Parathyroid adenoma (tissue), 2 donors: ENCODE results near the gene BANP.

ENCODE experiments used
- H2AFZ ChIP-seq: fragments of 300-600 bp; sonication (generic); one replicate; pipeline ENCODE4 v1.7.0; 2017; ENCODE audit warnings: antibody characterized with exemption, mild to moderate bottlenecking
- H3K27ac ChIP-seq: fragments of 300-600 bp; sonication (generic); one replicate; pipeline ENCODE4 v1.7.0; 2017
- H3K27me3 ChIP-seq: fragments of 300-600 bp; sonication (generic); one replicate; pipeline ENCODE4 v1.7.0; 2017; ENCODE audit warnings: low read length; ENCODE audit not compliant: control insufficient read depth, insufficient read depth
- H3K36me3 ChIP-seq: fragments of 300-600 bp; sonication (generic); one replicate; pipeline ENCODE4 v1.7.0; 2017; ENCODE audit warnings: low read length; ENCODE audit not compliant: control insufficient read depth, insufficient read depth
- H3K4me1 ChIP-seq: fragments of 300-600 bp; sonication (generic); one replicate; pipeline ENCODE4 v1.7.0; 2017; ENCODE audit warnings: control low read depth
- H3K4me2 ChIP-seq: fragments of 300-600 bp; sonication (generic); one replicate; pipeline ENCODE4 v1.7.0; 2017; ENCODE audit warnings: low read length
- H3K4me3 ChIP-seq: fragments of 300-600 bp; sonication (generic); one replicate; pipeline ENCODE4 v1.7.0; 2017; ENCODE audit warnings: low read depth, low read length
- H3K79me2 ChIP-seq: fragments of 300-600 bp; sonication (generic); one replicate; pipeline ENCODE4 v1.7.0; 2017; ENCODE audit warnings: control low read depth
- H3K9ac ChIP-seq: fragments of 300-600 bp; sonication (generic); one replicate; pipeline ENCODE4 v1.7.0; 2017; ENCODE audit warnings: mild to moderate bottlenecking
- H3K9me3 ChIP-seq: fragments of 300-600 bp; sonication (generic); one replicate; pipeline ENCODE4 v1.7.0; 2017; ENCODE audit warnings: low read length; ENCODE audit not compliant: control insufficient read depth
- TF ChIP-seq, protein P1 (sequence below): fragments of 300-600 bp; sonication (generic); IDR thresholded peaks from one replicate; pipeline ENCODE4 v1.7.0; 2017; ENCODE audit warnings: antibody characterized with exemption, mild to moderate bottlenecking
- donor health status: primary hyperparathyroidism.

BANP gene

GRCh38 chr16:87914812-87915211 lies 36.4 kb upstream of the BANP start:
- no peak overlapping the region for H3K4me3 ChIP-seq
- TF ChIP-seq, protein P1, sequence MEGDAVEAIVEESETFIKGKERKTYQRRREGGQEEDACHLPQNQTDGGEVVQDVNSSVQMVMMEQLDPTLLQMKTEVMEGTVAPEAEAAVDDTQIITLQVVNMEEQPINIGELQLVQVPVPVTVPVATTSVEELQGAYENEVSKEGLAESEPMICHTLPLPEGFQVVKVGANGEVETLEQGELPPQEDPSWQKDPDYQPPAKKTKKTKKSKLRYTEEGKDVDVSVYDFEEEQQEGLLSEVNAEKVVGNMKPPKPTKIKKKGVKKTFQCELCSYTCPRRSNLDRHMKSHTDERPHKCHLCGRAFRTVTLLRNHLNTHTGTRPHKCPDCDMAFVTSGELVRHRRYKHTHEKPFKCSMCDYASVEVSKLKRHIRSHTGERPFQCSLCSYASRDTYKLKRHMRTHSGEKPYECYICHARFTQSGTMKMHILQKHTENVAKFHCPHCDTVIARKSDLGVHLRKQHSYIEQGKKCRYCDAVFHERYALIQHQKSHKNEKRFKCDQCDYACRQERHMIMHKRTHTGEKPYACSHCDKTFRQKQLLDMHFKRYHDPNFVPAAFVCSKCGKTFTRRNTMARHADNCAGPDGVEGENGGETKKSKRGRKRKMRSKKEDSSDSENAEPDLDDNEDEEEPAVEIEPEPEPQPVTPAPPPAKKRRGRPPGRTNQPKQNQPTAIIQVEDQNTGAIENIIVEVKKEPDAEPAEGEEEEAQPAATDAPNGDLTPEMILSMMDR = no peak
- H3K4me2 ChIP-seq = no peak overlapping the region
- no peak overlapping the region for H3K9ac ChIP-seq
- H3K4me1 ChIP-seq = no peaks in the 10 kb centered on the region
- H3K27me3 ChIP-seq = no peaks in the 10 kb centered on the region
- H2AFZ ChIP-seq = no peak overlapping the region
- H3K9me3 ChIP-seq = no peaks in the 10 kb centered on the region
- H3K79me2 ChIP-seq = no peaks in the 10 kb centered on the region
- no peaks in the 10 kb centered on the region for H3K36me3 ChIP-seq
- no peak overlapping the region for H3K27ac ChIP-seq

GRCh38 chr16:87917503-87917902 lies 33.7 kb upstream of the BANP start:
- Histone ChIP-seq H3K4me2 (no peak overlapping the region), H3K27me3 (no peaks in the 10 kb centered on the region), H3K4me1 (peaks cover 3% of the 10 kb centered on the region), H3K27ac (no peak overlapping the region), H3K9me3 (no peaks in the 10 kb centered on the region), H2AFZ (no peak overlapping the region), H3K4me3 (no peak overlapping the region), H3K79me2 (no peaks in the 10 kb centered on the region), H3K36me3 (no peaks in the 10 kb centered on the region), H3K9ac (no peak overlapping the region)
- TF ChIP-seq, protein P1 = no peak

- H3K4me2 ChIP-seq = no peak overlapping the region
- H3K9me3 ChIP-seq = no peaks in the 10 kb centered on the region
- H3K27me3 ChIP-seq = no peaks in the 10 kb centered on the region
- H3K27ac ChIP-seq = no peak overlapping the region
- H3K36me3 ChIP-seq = no peaks in the 10 kb centered on the region
- TF ChIP-seq, protein P1 = no peak
- peaks cover 5% of the 10 kb centered on the region for H3K4me1 ChIP-seq
- no peak overlapping the region for H3K9ac ChIP-seq
- H3K79me2 ChIP-seq = no peaks in the 10 kb centered on the region
- H2AFZ ChIP-seq = no peak overlapping the region
- no peak overlapping the region for H3K4me3 ChIP-seq
These were observed 32.9 kb upstream of the BANP start for GRCh38 chr16:87918338-87918737.

- no peak overlapping the region for H3K4me3 ChIP-seq
- H2AFZ ChIP-seq = no peak overlapping the region
These were observed 32.2 kb upstream of the BANP start for GRCh38 chr16:87918866-87919680.

More at GRCh38 chr16:87918866-87919680, 32.2 kb upstream of the BANP start:
- H3K27me3 ChIP-seq = no peaks in the 10 kb centered on the region
- no peak overlapping the region for H3K9ac ChIP-seq
- no peaks in the 10 kb centered on the region for H3K36me3 ChIP-seq
- no peak overlapping the region for H3K27ac ChIP-seq
- TF ChIP-seq, protein P1 = no peak
- H3K4me1 ChIP-seq = peaks cover 5% of the 10 kb centered on the region
- H3K9me3 ChIP-seq = no peaks in the 10 kb centered on the region
- no peak overlapping the region for H3K4me2 ChIP-seq
- no peaks in the 10 kb centered on the region for H3K79me2 ChIP-seq
